HepG2 (cell line): ENCODE data around the gene MLLT1. TPM values are rescaled to one million over a fixed set of nuclear protein-coding genes. Genes with fewer than 3 reads are reported as not detected.

Experiments
- AGO1 ChIP-seq: fragments of 200-400 bp; formaldehyde crosslinking; IDR thresholded peaks from 2 replicates; pipeline ENCODE4 v1.6.1; 2017; ENCODE audit warnings: mild to moderate bottlenecking, low read depth, low read length, moderate library complexity; ENCODE audit not compliant: poor library complexity, severe bottlenecking
- CBX2 ChIP-seq, 2 experiments: fragments of 200-600 bp in 1 of 2; sonication (generic); formaldehyde crosslinking in 1 of 2; IDR thresholded peaks; 2 replicates each; pipeline versions ENCODE4 v1.7.0 to v1.8.1; 2018 to 2022; ENCODE audit warnings: low read depth in 2 of 2, low read length in 1 of 2, mild to moderate bottlenecking in 1 of 2, missing genetic modification reagents in 1 of 2
- KMT2B ChIP-seq: IDR thresholded peaks from 2 replicates; pipeline ENCODE4 v1.6.1; 2016; ENCODE audit warnings: missing genetic modification reagents, missing compliant biosample characterization
- MAX ChIP-seq: IDR thresholded peaks from 2 replicates; pipeline ENCODE4 v1.6.1; 2012; ENCODE audit warnings: inconsistent platforms
- MEIS1 ChIP-seq: sonication (generic); formaldehyde crosslinking; IDR thresholded peaks from 2 replicates; pipeline ENCODE4 v1.9.0; 2021; ENCODE audit warnings: mild to moderate bottlenecking, missing genetic modification reagents, moderate library complexity, borderline replicate concordance
- NCOA2 ChIP-seq: sonication (generic); formaldehyde crosslinking; IDR thresholded peaks from 2 replicates; pipeline ENCODE4 v1.8.0; 2022; ENCODE audit warnings: inconsistent platforms
- NFYB ChIP-seq: sonication (generic); formaldehyde crosslinking; IDR thresholded peaks from 2 replicates; pipeline ENCODE4 v1.4.0; 2020; ENCODE audit warnings: missing genetic modification reagents
- NR2F1 ChIP-seq, 2 experiments: fragments of 450-650 bp in 1 of 2; formaldehyde crosslinking in 1 of 2; IDR thresholded peaks; 2 replicates each; pipeline versions ENCODE4 v1.5.0 to v1.6.1; 2016 to 2020; ENCODE audit warnings: mild to moderate bottlenecking in 1 of 2, missing compliant biosample characterization in 1 of 2, missing genetic modification reagents in 1 of 2, moderate library complexity in 1 of 2
- PHF8 ChIP-seq: sonication (generic); formaldehyde crosslinking; IDR thresholded peaks from 2 replicates; pipeline ENCODE4 v1.5.0; 2020; ENCODE audit warnings: missing genetic modification reagents
- PRDM10 ChIP-seq: sonication (generic); formaldehyde crosslinking; IDR thresholded peaks from 2 replicates; pipeline ENCODE4 v1.4.0; 2020; ENCODE audit warnings: low read depth, missing genetic modification reagents
- PRMT3 ChIP-seq: sonication (generic); formaldehyde crosslinking; IDR thresholded peaks from 2 replicates; pipeline ENCODE4 v1.8.1; 2022; ENCODE audit warnings: low read depth, mild to moderate bottlenecking, moderate library complexity, missing genetic modification reagents, borderline replicate concordance
- REPIN1 ChIP-seq: sonication (generic); formaldehyde crosslinking; IDR thresholded peaks from 2 replicates; pipeline ENCODE4 v1.8.0; 2022; ENCODE audit warnings: missing genetic modification reagents, low read depth, mild to moderate bottlenecking, borderline replicate concordance
- TGIF2 ChIP-seq: IDR thresholded peaks from 2 replicates; pipeline ENCODE4 v1.6.1; 2016; ENCODE audit warnings: control low read depth, missing compliant biosample characterization
- TRIM24 ChIP-seq: sonication (generic); formaldehyde crosslinking; IDR thresholded peaks from 2 replicates; pipeline ENCODE4 v1.8.0; 2022; ENCODE audit warnings: mild to moderate bottlenecking, missing genetic modification reagents
- ZBTB38 ChIP-seq: sonication (generic); formaldehyde crosslinking; IDR thresholded peaks from 2 replicates; pipeline ENCODE4 v1.5.1; 2020; ENCODE audit warnings: mild to moderate bottlenecking, missing genetic modification reagents
- ZNF124 ChIP-seq: sonication (generic); formaldehyde crosslinking; IDR thresholded peaks from 2 replicates; pipeline ENCODE4 v1.4.0; 2020; ENCODE audit warnings: missing genetic modification reagents
- ZNF160 ChIP-seq: sonication (generic); formaldehyde crosslinking; IDR thresholded peaks from 2 replicates; pipeline ENCODE4 v1.8.0; 2022; ENCODE audit warnings: mild to moderate bottlenecking, inconsistent platforms, missing genetic modification reagents
- ZNF451 ChIP-seq: sonication (generic); formaldehyde crosslinking; IDR thresholded peaks from 2 replicates; pipeline ENCODE4 v1.5.0; 2020; ENCODE audit warnings: mild to moderate bottlenecking, missing genetic modification reagents
- ZNF616 ChIP-seq: sonication (generic); formaldehyde crosslinking; IDR thresholded peaks from 2 replicates; pipeline ENCODE4 v1.5.0; 2020; ENCODE audit warnings: low read depth, mild to moderate bottlenecking, missing genetic modification reagents
- ZNF737 ChIP-seq: sonication (generic); formaldehyde crosslinking; IDR thresholded peaks from 2 replicates; pipeline ENCODE4 v1.5.0; 2020; ENCODE audit warnings: missing genetic modification reagents, mild to moderate bottlenecking, borderline replicate concordance
- ZNF761 ChIP-seq: sonication (generic); formaldehyde crosslinking; conservative IDR thresholded peaks from 2 replicates; pipeline ENCODE4 v1.4.0; 2020; ENCODE audit warnings: mild to moderate bottlenecking, missing genetic modification reagents
- ZNF776 ChIP-seq: sonication (generic); formaldehyde crosslinking; IDR thresholded peaks from 2 replicates; pipeline ENCODE4 v1.4.0; 2020; ENCODE audit warnings: mild to moderate bottlenecking, missing genetic modification reagents
- polyA plus RNA-seq, 8 experiments: library from polyadenylated mRNA; depleted of rRNA in 3 of 8; stranded (reverse) in 7 of 8; unstranded in 1 of 8; fragments of >200 nt; fragmentation: Illumina TruSeq in 4 of 8; extraction: Trizol in 4 of 8; gene quantifications; 2 replicates each; pipeline versions ENCODE4 v1.2.1 to v1.2.3, GENCODE V29; 2011 to 2016; ENCODE audit warnings: low read depth in 4 of 8, missing spikeins in 1 of 8, mixed read lengths in 1 of 8; ENCODE audit not compliant: insufficient read depth in 1 of 8
- total RNA-seq, 5 experiments: library from RNA; depleted of rRNA; stranded (reverse); fragments of >200 nt; fragmentation: Illumina TruSeq; extraction: Trizol; gene quantifications; 2 replicates each; pipeline ENCODE4 v1.2.3, GENCODE V29; 2016; ENCODE audit warnings: low read depth in 1 of 5
- TF ChIP-seq, protein P1 (sequence below): IDR thresholded peaks from 2 replicates; pipeline ENCODE4 v1.6.1; 2016; ENCODE audit warnings: missing compliant biosample characterization, missing genetic modification reagents, borderline replicate concordance

MLLT1 gene
- total and polyA plus RNA-seq, 2 of the 13 experiments (the other 11 are each of a cell fraction or from before 2014, with no cell fraction given), result 11.7 to 12.2 TPM

GRCh38 chr19:6199240-6199994 is 80.4 kb downstream of the MLLT1 start (continued):
- TF ChIP-seq PRDM10 (CRISPR knock-in tag) (no peak), ZNF761 (peak; percentile 59; the same call in 1 of the 2 replicates), ZNF451 (CRISPR knock-in tag) (peak; percentile 81; the same call in 1 of the 2 replicates), NCOA2 (CRISPR knock-in tag) (peak; percentile 53; the same call in 1 of the 2 replicates), NFYB (CRISPR knock-in tag) (0 out of 2 replicates have a peak, but pooled peaks have one; percentile 23), TRIM24 (CRISPR knock-in tag) (no peak), CBX2 (IDR thresholded peaks at IDR 0.05; ENCODE audit: low read depth, low read length) (no peak), CBX2 (CRISPR knock-in tag; IDR thresholded peaks at IDR 0.05; ENCODE audit: low read depth) (no peak), PHF8 (peak; percentile 78), REPIN1 (CRISPR knock-in tag) (peak; percentile 48; the same call in 1 of the 2 replicates), ZNF124 (CRISPR knock-in tag) (0 out of 2 replicates have a peak, but pooled peaks have one; percentile 81), ZNF616 (CRISPR knock-in tag) (peak; percentile 49; the same call in 1 of the 2 replicates), KMT2B (CRISPR knock-in tag) (peak; percentile 68; the same call in 1 of the 2 replicates), ZBTB38 (CRISPR knock-in tag) (peak; percentile 21; the same call in 1 of the 2 replicates), ZNF737 (CRISPR knock-in tag) (no peak), ZNF160 (CRISPR knock-in tag) (peak; percentile 73; the same call in 1 of the 2 replicates), TGIF2 (peak; percentile 89), ZNF776 (CRISPR knock-in tag) (peak; percentile 68; the same call in 1 of the 2 replicates), AGO1 (peak; percentile 72), PRMT3 (CRISPR knock-in tag) (no peak), MAX (peak; percentile 92), MEIS1 (CRISPR knock-in tag) (peak; percentile 69; the same call in 1 of the 2 replicates), NR2F1 (CRISPR knock-in tag; IDR thresholded peaks at IDR 0.05) (no peak)
- TF ChIP-seq, protein P1, sequence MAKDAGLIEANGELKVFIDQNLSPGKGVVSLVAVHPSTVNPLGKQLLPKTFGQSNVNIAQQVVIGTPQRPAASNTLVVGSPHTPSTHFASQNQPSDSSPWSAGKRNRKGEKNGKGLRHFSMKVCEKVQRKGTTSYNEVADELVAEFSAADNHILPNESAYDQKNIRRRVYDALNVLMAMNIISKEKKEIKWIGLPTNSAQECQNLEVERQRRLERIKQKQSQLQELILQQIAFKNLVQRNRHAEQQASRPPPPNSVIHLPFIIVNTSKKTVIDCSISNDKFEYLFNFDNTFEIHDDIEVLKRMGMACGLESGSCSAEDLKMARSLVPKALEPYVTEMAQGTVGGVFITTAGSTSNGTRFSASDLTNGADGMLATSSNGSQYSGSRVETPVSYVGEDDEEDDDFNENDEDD, result peak; percentile 98
